PC-9 (cell line): ENCODE results near the gene CACNA1B. TPM values are rescaled to one million over a fixed set of nuclear protein-coding genes. Genes with fewer than 3 reads are reported as not detected.
"Not testable (repeated sequence)": the region's sequence is repeated elsewhere in the genome, so short reads cannot be mapped to it uniquely, and the experiment has no call there.

ENCODE experiments used
- BruUV-seq: library from RNA; stranded (reverse); fragments of 400-500 nt; replicated peaks from 2 replicates; lab custom pipeline; 2021; lab: Mats Ljungman, UMichigan
- CTCF ChIA-PET: fragments of 300-600 bp; sonication (Branson Sonifier 250); formaldehyde crosslinking; loops from one replicate; lab custom pipeline; 2022; ENCODE audit warnings: antibody characterized with exemption; lab: Charles Lee
- POLR2A ChIA-PET: fragments of 300-600 bp; sonication (Branson Sonifier 250); formaldehyde crosslinking; loops from one replicate; lab custom pipeline; 2022; ENCODE audit warnings: antibody characterized with exemption; ENCODE audit not compliant: unreplicated experiment; lab: Charles Lee
- DNase-seq, 2 experiments: peaks; one replicate each; pipeline versions ENCODE4 v3.0.0 to v3.0.0-alpha.2; 2015 to 2022; ENCODE audit warnings: mixed read lengths in 1 of 2
- H2AFZ ChIP-seq: fragments of 200-600 bp; sonication (generic); 2 replicates; pipeline ENCODE4 v1.8.1; 2017; ENCODE audit warnings: antibody characterized with exemption
- H3F3A ChIP-seq: fragments of 200-600 bp; sonication (generic); 2 replicates; pipeline ENCODE4 v1.8.1; 2017; ENCODE audit warnings: antibody characterized with exemption, mild to moderate bottlenecking, low read depth; ENCODE audit not compliant: insufficient read depth
- H3K27ac ChIP-seq: fragments of 200-600 bp; sonication (generic); 2 replicates; pipeline ENCODE4 v1.6.1; 2016; ENCODE audit warnings: mixed run types
- H3K27me3 ChIP-seq: fragments of 200-600 bp; sonication (generic); 2 replicates; pipeline ENCODE4 v1.6.1; 2016; ENCODE audit warnings: low read depth, mixed run types; ENCODE audit not compliant: insufficient read depth
- H3K36me3 ChIP-seq: fragments of 200-600 bp; sonication (generic); 2 replicates; pipeline ENCODE4 v1.6.1; 2016; ENCODE audit warnings: low read depth, mixed run types
- H3K4me1 ChIP-seq: fragments of 200-600 bp; sonication (generic); replicated peaks from 2 replicates; pipeline ENCODE4 v1.6.1; 2016; ENCODE audit warnings: mixed run types; ENCODE audit not compliant: insufficient read depth
- H3K4me2 ChIP-seq: fragments of 200-600 bp; sonication (generic); 2 replicates; pipeline ENCODE4 v1.6.1; 2017; ENCODE audit warnings: mixed run types
- H3K4me3 ChIP-seq: fragments of 200-600 bp; sonication (generic); 2 replicates; pipeline ENCODE4 v1.6.1; 2016; ENCODE audit warnings: mixed run types
- H3K79me2 ChIP-seq: fragments of 200-600 bp; sonication (generic); 2 replicates; pipeline ENCODE4 v1.6.1; 2017; ENCODE audit warnings: low read depth, mixed run types
- H3K9me2 ChIP-seq: fragments of 200-600 bp; sonication (generic); 2 replicates; pipeline ENCODE4 v1.8.1; 2017; ENCODE audit warnings: mild to moderate bottlenecking; ENCODE audit not compliant: insufficient read depth
- H3K9me3 ChIP-seq: fragments of 200-600 bp; sonication (generic); 2 replicates; pipeline ENCODE4 v1.8.1; 2016; ENCODE audit warnings: low read depth; ENCODE audit not compliant: insufficient read depth
- H4K20me1 ChIP-seq: fragments of 200-600 bp; sonication (generic); 2 replicates; pipeline ENCODE4 v1.8.1; 2017; ENCODE audit not compliant: insufficient read depth
- EZH2 ChIP-seq: fragments of 200-600 bp; sonication (generic); IDR thresholded peaks from 2 replicates; pipeline ENCODE4 v1.8.0; 2017; ENCODE audit warnings: antibody characterized with exemption, low read depth
- intact Hi-C: fragments of 100-400 bp; cut with micrococcal nuclease; formaldehyde crosslinking; loops from one replicate; pipeline ENCODE4 v1.10.0; 2022; ENCODE audit not compliant: unreplicated experiment
- total RNA-seq: library from RNA; stranded (reverse); gene quantifications from 2 replicates; pipeline ENCODE4 v1.2.3, GENCODE V29; 2021
- TF ChIP-seq, protein P1 (sequence below): fragments of 200-600 bp; sonication (generic); conservative IDR thresholded peaks from 2 replicates; pipeline ENCODE4 v1.6.1; 2017; ENCODE audit warnings: mixed run types, antibody characterized with exemption, mild to moderate bottlenecking, moderate library complexity

CACNA1B gene
- total RNA-seq, 1 experiment from 2014 or later = not detected

DNA sequence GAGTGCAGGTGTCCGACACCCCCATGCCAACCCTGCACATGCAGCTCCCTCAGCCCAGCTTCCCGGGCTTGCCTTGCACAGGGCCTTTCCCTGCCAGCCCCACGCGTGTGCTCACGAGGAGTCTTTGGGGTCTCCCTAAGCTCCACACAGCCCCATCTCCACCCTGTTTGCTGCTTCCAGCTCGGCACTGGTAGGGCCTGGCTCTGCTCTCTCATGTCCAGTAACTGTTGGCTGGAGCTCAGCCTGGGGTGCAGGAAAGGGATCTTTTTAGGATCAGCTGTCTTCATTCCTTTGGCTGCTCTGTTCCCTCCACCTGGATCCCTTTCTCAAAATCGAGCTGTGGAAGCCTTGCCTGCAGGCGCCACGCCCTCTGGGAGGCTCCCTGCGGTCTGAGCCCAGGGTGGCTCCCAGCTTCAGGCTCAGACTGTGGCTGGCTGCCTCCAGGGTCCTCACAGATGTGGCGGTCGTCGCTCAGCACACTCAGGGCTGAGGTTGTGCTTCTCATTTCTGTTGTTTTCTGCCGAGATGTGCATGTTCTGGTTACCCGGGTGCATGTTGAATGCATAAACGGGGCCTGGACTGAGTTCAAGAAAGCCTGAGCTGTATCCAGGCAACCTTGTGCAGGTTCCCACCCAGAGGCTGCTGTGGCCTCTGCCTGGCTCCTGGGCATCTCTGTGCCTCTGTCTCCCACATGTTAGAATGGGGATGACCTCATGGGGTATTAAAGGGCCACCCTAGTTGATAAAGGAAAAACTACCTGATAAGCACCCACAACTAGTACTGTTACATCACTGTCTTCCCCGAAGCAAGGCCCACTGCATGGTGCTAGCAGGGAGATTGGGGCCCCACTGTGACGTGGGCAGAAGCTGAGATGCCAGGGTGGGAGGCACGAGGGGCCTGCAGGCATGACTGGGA, 4.3 kb downstream of the CACNA1B start:
- ChIA-PET POLR2A (no interaction called here), CTCF (no interaction called here)
- no peak overlapping the region for H3K4me3 ChIP-seq
- H3K9me2 ChIP-seq = no peaks in the 10 kb centered on the region
- no peak for TF ChIP-seq EZH2
- TF ChIP-seq, protein P1, sequence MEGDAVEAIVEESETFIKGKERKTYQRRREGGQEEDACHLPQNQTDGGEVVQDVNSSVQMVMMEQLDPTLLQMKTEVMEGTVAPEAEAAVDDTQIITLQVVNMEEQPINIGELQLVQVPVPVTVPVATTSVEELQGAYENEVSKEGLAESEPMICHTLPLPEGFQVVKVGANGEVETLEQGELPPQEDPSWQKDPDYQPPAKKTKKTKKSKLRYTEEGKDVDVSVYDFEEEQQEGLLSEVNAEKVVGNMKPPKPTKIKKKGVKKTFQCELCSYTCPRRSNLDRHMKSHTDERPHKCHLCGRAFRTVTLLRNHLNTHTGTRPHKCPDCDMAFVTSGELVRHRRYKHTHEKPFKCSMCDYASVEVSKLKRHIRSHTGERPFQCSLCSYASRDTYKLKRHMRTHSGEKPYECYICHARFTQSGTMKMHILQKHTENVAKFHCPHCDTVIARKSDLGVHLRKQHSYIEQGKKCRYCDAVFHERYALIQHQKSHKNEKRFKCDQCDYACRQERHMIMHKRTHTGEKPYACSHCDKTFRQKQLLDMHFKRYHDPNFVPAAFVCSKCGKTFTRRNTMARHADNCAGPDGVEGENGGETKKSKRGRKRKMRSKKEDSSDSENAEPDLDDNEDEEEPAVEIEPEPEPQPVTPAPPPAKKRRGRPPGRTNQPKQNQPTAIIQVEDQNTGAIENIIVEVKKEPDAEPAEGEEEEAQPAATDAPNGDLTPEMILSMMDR = no peak
- no peaks in the 10 kb centered on the region for H3K4me1 ChIP-seq
- H3K4me2 ChIP-seq = no peak overlapping the region
- DNase-seq = no peak
- intact Hi-C loops = no loop called here
- no peaks in the 10 kb centered on the region for H3K79me2 ChIP-seq
- H4K20me1 ChIP-seq = no peaks in the 10 kb centered on the region
- peaks cover 16% of the 10 kb centered on the region; the same call in 1 of the 2 replicates for H3K27me3 ChIP-seq
- no peak overlapping the region for H2AFZ ChIP-seq
- no TSS peak for BruUV-seq
- no peaks in the 10 kb centered on the region for H3F3A ChIP-seq
- no peaks in the 10 kb centered on the region for H3K36me3 ChIP-seq
- no peak overlapping the region for H3K27ac ChIP-seq
- no peaks in the 10 kb centered on the region for H3K9me3 ChIP-seq

DNA sequence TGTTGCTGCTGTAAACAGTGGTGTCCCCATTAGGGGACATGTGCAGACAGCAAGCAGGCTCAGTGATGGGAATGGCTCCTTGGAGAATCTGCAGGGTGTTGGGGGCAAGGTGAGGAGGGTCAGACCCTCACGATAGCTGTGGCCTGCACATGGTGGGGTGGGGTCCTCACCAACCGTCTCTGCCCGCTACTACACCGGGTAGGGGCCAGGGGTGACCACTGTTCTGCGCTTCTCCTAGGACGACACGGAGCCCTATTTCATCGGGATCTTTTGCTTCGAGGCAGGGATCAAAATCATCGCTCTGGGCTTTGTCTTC, 4.9 kb downstream of the CACNA1B start:
- Histone ChIP-seq H4K20me1 (no peaks in the 10 kb centered on the region), H3F3A (no peaks in the 10 kb centered on the region), H3K4me3 (no peak overlapping the region), H3K27me3 (peaks cover 16% of the 10 kb centered on the region; the same call in 1 of the 2 replicates), H3K9me3 (no peaks in the 10 kb centered on the region), H3K36me3 (no peaks in the 10 kb centered on the region), H3K27ac (no peak overlapping the region), H2AFZ (no peak overlapping the region), H3K79me2 (no peaks in the 10 kb centered on the region), H3K4me2 (no peak overlapping the region), H3K4me1 (no peaks in the 10 kb centered on the region), H3K9me2 (no peaks in the 10 kb centered on the region)
- TF ChIP-seq, protein P1 = no peak
- TF ChIP-seq EZH2 = no peak
- DNase-seq = no peak
- no TSS peak for BruUV-seq
- POLR2A ChIA-PET = no interaction called here
- CTCF ChIA-PET = no interaction called here
- intact Hi-C loops = no loop called here

GRCh38 chr9:137883977-137884376, 6.4 kb downstream of the CACNA1B start:
- H3K9me2 ChIP-seq, H3K4me1 ChIP-seq, intact Hi-C loops, POLR2A ChIA-PET, H3K79me2 ChIP-seq, BruUV-seq, DNase-seq, H2AFZ ChIP-seq, CTCF ChIA-PET, H4K20me1 ChIP-seq, H3K4me2 ChIP-seq, H3K36me3 ChIP-seq, H3K27ac ChIP-seq, H3F3A ChIP-seq, H3K9me3 ChIP-seq, H3K4me3 ChIP-seq: not testable (repeated sequence)
- H3K27me3 ChIP-seq = peaks cover 16% of the 10 kb centered on the region; the same call in 1 of the 2 replicates

- H3K9me3 ChIP-seq, intact Hi-C loops: not testable (repeated sequence)
These were observed 7.0 kb downstream of the CACNA1B start for GRCh38 chr9:137884547-137884946.

GRCh38 chr9:137885121-137885520, 7.5 kb downstream of the CACNA1B start:
- H3K36me3 ChIP-seq, H2AFZ ChIP-seq, POLR2A ChIA-PET, H3K4me1 ChIP-seq, H3K9me3 ChIP-seq, H3K9me2 ChIP-seq, BruUV-seq, H4K20me1 ChIP-seq, H3K79me2 ChIP-seq, CTCF ChIA-PET, DNase-seq, H3F3A ChIP-seq, H3K4me2 ChIP-seq, H3K27ac ChIP-seq, H3K4me3 ChIP-seq, intact Hi-C loops: not testable (repeated sequence)
- H3K27me3 ChIP-seq = peaks cover 16% of the 10 kb centered on the region; the same call in 1 of the 2 replicates

More at GRCh38 chr9:137884547-137884946, 7.0 kb downstream of the CACNA1B start:
- POLR2A ChIA-PET, H3K4me3 ChIP-seq, BruUV-seq, H3K9me2 ChIP-seq, H3K4me2 ChIP-seq, CTCF ChIA-PET, H3K36me3 ChIP-seq, H2AFZ ChIP-seq, H3F3A ChIP-seq, H3K27ac ChIP-seq, H3K4me1 ChIP-seq, H4K20me1 ChIP-seq, H3K79me2 ChIP-seq: not testable (repeated sequence)
- peaks cover 16% of the 10 kb centered on the region; the same call in 1 of the 2 replicates for H3K27me3 ChIP-seq
- peak in 1 of 2 experiments; percentile 27 for DNase-seq

DNA sequence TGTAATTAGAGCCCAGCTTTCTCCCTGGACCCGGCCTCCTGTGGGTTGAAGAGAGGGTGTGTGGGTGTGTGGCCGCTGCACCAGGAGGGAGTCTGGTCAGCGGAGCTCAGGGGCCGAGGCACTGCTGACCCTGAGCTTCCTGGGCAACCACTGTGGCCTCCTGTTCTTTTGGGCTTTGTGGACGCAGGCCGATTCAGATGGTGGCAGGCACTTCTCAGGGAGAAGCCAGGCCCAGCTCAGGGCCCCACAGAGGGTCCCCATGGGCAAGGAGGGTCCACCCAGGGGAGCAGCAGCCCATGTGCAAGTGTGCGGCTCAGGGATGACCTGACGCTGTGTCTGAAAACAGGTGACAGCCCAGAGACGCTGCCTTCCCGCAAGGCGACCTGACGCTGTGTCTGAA, 11.0 kb downstream of the CACNA1B start:
- H3K9me2 ChIP-seq, H3K4me3 ChIP-seq, H4K20me1 ChIP-seq, H3K36me3 ChIP-seq, POLR2A ChIA-PET, H3K9me3 ChIP-seq, BruUV-seq, H3K4me1 ChIP-seq, intact Hi-C loops, H2AFZ ChIP-seq, DNase-seq, H3K79me2 ChIP-seq, H3K27ac ChIP-seq, H3K4me2 ChIP-seq, H3F3A ChIP-seq, CTCF ChIA-PET: not testable (repeated sequence)
- peaks cover 28% of the 10 kb centered on the region for H3K27me3 ChIP-seq
